Body of pancreas (tissue), 4 donors: ENCODE data around the gene MUC5AC.

Experiments used
- POLR2A ChIP-seq, 3 donors: fragments of 450-650 bp; IDR thresholded peaks; one replicate each; pipeline ENCODE4 v1.6.1; 2016; ENCODE audit warnings: antibody characterized with exemption in 3 of 3, mild to moderate bottlenecking in 2 of 3
- TF ChIP-seq, protein P1 (sequence below), 7 experiments: fragments of 450-650 bp in 4 of 7; fragments of 200-600 bp in 3 of 7; sonication (generic) in 3 of 7; IDR thresholded peaks; one replicate each; pipeline ENCODE4 v1.5.1; 2016 to 2019; ENCODE audit warnings: antibody characterized with exemption in 7 of 7

- TF ChIP-seq, protein P1, sequence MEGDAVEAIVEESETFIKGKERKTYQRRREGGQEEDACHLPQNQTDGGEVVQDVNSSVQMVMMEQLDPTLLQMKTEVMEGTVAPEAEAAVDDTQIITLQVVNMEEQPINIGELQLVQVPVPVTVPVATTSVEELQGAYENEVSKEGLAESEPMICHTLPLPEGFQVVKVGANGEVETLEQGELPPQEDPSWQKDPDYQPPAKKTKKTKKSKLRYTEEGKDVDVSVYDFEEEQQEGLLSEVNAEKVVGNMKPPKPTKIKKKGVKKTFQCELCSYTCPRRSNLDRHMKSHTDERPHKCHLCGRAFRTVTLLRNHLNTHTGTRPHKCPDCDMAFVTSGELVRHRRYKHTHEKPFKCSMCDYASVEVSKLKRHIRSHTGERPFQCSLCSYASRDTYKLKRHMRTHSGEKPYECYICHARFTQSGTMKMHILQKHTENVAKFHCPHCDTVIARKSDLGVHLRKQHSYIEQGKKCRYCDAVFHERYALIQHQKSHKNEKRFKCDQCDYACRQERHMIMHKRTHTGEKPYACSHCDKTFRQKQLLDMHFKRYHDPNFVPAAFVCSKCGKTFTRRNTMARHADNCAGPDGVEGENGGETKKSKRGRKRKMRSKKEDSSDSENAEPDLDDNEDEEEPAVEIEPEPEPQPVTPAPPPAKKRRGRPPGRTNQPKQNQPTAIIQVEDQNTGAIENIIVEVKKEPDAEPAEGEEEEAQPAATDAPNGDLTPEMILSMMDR (IDR thresholded peaks at IDR 0.05), result no peak
- no peak for TF ChIP-seq POLR2A (IDR thresholded peaks at IDR 0.05)
Observed at GRCh38 chr11:1204381-1205101, 46.8 kb downstream of the MUC5AC start.
